H1 (cell line): ENCODE results near the gene FARS2. TPM values are rescaled to one million over a fixed set of nuclear protein-coding genes. Genes with fewer than 3 reads are reported as not detected.

Experiments used
- ATF2 ChIP-seq: IDR thresholded peaks from 2 replicates; pipeline ENCODE4 v1.6.1; 2012; ENCODE audit warnings: low read length, inconsistent platforms
- CHD2 ChIP-seq: IDR thresholded peaks from 2 replicates; pipeline ENCODE4 v1.6.1; 2012; ENCODE audit warnings: low read length, improper control_type of control experiment
- EP300 ChIP-seq, 2 experiments: IDR thresholded peaks; 1 replicate in 1 of 2; 2 replicates in 1 of 2; pipeline ENCODE4 v1.6.1; 2011 to 2012; ENCODE audit warnings: low read depth in 2 of 2, low read length in 2 of 2, mild to moderate bottlenecking in 2 of 2, borderline replicate concordance in 1 of 2, inconsistent platforms in 1 of 2, moderate library complexity in 1 of 2
- POLR2AphosphoS5 ChIP-seq: IDR thresholded peaks from 2 replicates; pipeline ENCODE4 v1.6.1; 2011; ENCODE audit warnings: low read depth, low read length
- TBP ChIP-seq: IDR thresholded peaks from 2 replicates; pipeline ENCODE4 v1.6.1; 2011; ENCODE audit warnings: low read depth, low read length, improper control_type of control experiment
- polyA plus RNA-seq, 7 experiments: library from polyadenylated mRNA; depleted of rRNA in 3 of 7; stranded (reverse) in 5 of 7; unstranded in 2 of 7; fragments of >200 nt in 5 of 7; fragments of 200-250 nt in 2 of 7; gene quantifications; 1 replicate in 5 of 7; 2 replicates in 1 of 7; 4 replicates in 1 of 7; pipeline versions ENCODE4 v1.2.1 to v1.2.3, GENCODE V29; 2011 to 2013; ENCODE audit warnings: missing spikeins in 2 of 7, mixed read lengths in 2 of 7
- total RNA-seq: library from RNA; stranded (reverse); fragmentation: NEBNext Ultra II Directional; extraction: Animal tissue kit (Norgen Biotek cat#: 25700); gene quantifications from 2 replicates; pipeline ENCODE4 v1.2.1, GENCODE V29; 2021

Gene FARS2
- total and polyA plus RNA-seq, 2 of the 8 experiments (the other 6 are each of a cell fraction or from before 2014, with no cell fraction given), result 11.7 to 14.4 TPM

GRCh38 chr6:5670381-5670780 is 409.1 kb downstream of the FARS2 start (continued):
- TF ChIP-seq ATF2 (no peak), EP300 (IDR thresholded peaks at IDR 0.05; ENCODE audit: borderline replicate concordance in 1 of 2, low read depth in 2 of 2, low read length in 2 of 2) (no peak), CHD2 (no peak), TBP (no peak), POLR2AphosphoS5 (no peak)
